Caki2 (cell line): ENCODE data around the gene EPB41L4B. TPM values are rescaled to one million over a fixed set of nuclear protein-coding genes. Genes with fewer than 3 reads are reported as not detected.
"Not testable (repeated sequence)": the region's sequence is repeated elsewhere in the genome, so short reads cannot be mapped to it uniquely, and the experiment has no call there.

Experiments used
- DNase-seq: peaks from one replicate; pipeline ENCODE4 v3.0.0-alpha.2; 2015; ENCODE audit warnings: low read depth
- in situ Hi-C: cut with HindIII; loops from 2 replicates; pipeline ENCODE4 v1.10.0; 2016; ENCODE audit warnings: low sequenced_read_pairs, low pct_unique_long_range_greater_than_20kb, mixed read lengths
- total RNA-seq: library from RNA; depleted of rRNA; stranded (reverse); fragments of >200 nt; shearing (Covaris generic); gene quantifications from 2 replicates; pipeline ENCODE4 v1.2.3, GENCODE V29; 2014; ENCODE audit warnings: low replicate concordance; rRNA removed

The EPB41L4B gene
- total RNA-seq, 1 experiment from 2014 or later: 4.4 TPM

DNA sequence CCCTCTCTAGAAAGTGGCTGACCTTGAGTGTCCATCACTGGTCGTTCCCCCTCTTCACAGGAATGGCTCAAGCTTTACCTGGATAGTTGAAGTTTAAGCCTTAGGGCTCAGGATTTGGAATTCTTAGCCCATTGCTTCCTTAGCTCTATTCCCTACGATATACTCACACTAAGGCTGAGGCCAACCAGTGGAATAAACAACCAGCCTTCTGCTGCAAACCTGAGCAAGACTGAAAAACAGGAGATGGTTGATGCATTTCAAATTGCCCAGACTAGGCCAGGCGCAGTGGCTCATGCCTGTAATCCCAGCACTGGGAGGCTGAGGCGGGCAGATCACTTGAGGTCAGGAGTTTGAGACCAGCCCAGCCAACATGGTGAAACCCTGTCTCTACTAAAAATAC, 194.2 kb downstream of the EPB41L4B start:
- DNase-seq, in situ Hi-C loops: not testable (repeated sequence)

- no peak for DNase-seq
- in situ Hi-C loops: no loop called here
Measured at GRCh38 chr9:109124121-109124520, 196.7 kb downstream of the EPB41L4B start.

- in situ Hi-C loops: no loop called here
- no peak for DNase-seq
Measured at GRCh38 chr9:109122726-109123621, 197.9 kb downstream of the EPB41L4B start.

Other genes starting within 250 kb of the EPB41L4B start
- gene TMEM245, start 201.1 kb downstream of the EPB41L4B start, total RNA-seq: 41.7 and 53.0 TPM in 2 replicates
- not detected in 2 replicates for gene FRRS1L, start 153.8 kb downstream of the EPB41L4B start, total RNA-seq
- gene PTPN3, start 177.2 kb upstream of the EPB41L4B start, total RNA-seq: 14.8 and 15.0 TPM in 2 replicates